Kidney (tissue), 14 donors: ENCODE measurements around the gene VAT1. TPM values are rescaled to one million over a fixed set of nuclear protein-coding genes. Genes with fewer than 3 reads are reported as not detected.

Experiments
- DNase-seq, 5 donors: peaks; one replicate each; pipeline ENCODE4 v3.0.0-alpha.2; 2013 to 2020
- FAIRE-seq: peaks from 2 replicates; lab custom pipeline; 2012; peaks lifted over from hg19 to GRCh38; lab: Jason Lieb, UNC
- H3K27ac ChIP-seq, 2 donors: one replicate each; pipeline ENCODE4 v1.7.0; 2013; ENCODE audit warnings: low read depth in 2 of 2, low read length in 2 of 2, inconsistent platforms in 1 of 2
- H3K27me3 ChIP-seq: one replicate; pipeline ENCODE4 v1.7.1; 2013; ENCODE audit warnings: low read length, inconsistent platforms; ENCODE audit not compliant: control insufficient read depth, insufficient read depth
- H3K36me3 ChIP-seq, 3 donors: one replicate each; pipeline versions ENCODE4 v1.7.0 to v1.7.1; 2013; ENCODE audit warnings: low read length in 3 of 3, control low read depth in 1 of 3, inconsistent platforms in 1 of 3; ENCODE audit not compliant: insufficient read depth in 3 of 3, control insufficient read depth in 2 of 3
- H3K4me1 ChIP-seq, 3 donors: one replicate each; pipeline versions ENCODE4 v1.7.0 to v1.7.1; 2013; ENCODE audit warnings: low read length in 3 of 3, inconsistent platforms in 1 of 3, low read depth in 1 of 3; ENCODE audit not compliant: control insufficient read depth in 2 of 3, insufficient read depth in 2 of 3
- H3K4me3 ChIP-seq, 3 donors: one replicate each; pipeline versions ENCODE4 v1.7.0 to v1.8.1; 2013; ENCODE audit warnings: low read length in 3 of 3, control low read depth in 1 of 3, inconsistent platforms in 1 of 3
- H3K9ac ChIP-seq, 3 donors: one replicate each; pipeline versions ENCODE4 v1.7.0 to v1.7.1; 2013; ENCODE audit warnings: low read length in 3 of 3, control low read depth in 1 of 3, inconsistent platforms in 1 of 3
- H3K9me3 ChIP-seq, 3 donors: one replicate each; pipeline versions ENCODE4 v1.7.0 to v1.7.1; 2013; ENCODE audit warnings: low read length in 3 of 3, control low read depth in 1 of 3, inconsistent platforms in 1 of 3; ENCODE audit not compliant: control insufficient read depth in 2 of 3, insufficient read depth in 1 of 3
- CTCF ChIP-seq: IDR thresholded peaks from 3 replicates; pipeline ENCODE4 v1.5.1; 2012; ENCODE audit warnings: mild to moderate bottlenecking, moderate library complexity, borderline replicate concordance; ENCODE audit not compliant: insufficient read depth; ENCODE audit errors: extremely low read depth
- intact Hi-C: fragments of 100-400 bp; cut with DNase I; formaldehyde crosslinking; loops from one replicate; pipeline ENCODE4 v1.11.1; 2022
- polyA plus RNA-seq: library from polyadenylated mRNA; stranded (reverse); fragments of 350-450 nt; fragmentation: Illumina TruSeq; extraction: RNeasy Lipid Tissue Mini Kit (QIAGEN cat#74804); gene quantifications from one replicate; pipeline ENCODE4 v1.2.3, GENCODE V29; 2014; ENCODE audit warnings: low read depth, low replicate concordance; ENCODE audit not compliant: insufficient read depth
- total RNA-seq: library from RNA; stranded (reverse); fragmentation: NEBNext Ultra II Directional; extraction: Animal tissue kit (Norgen Biotek cat#: 25700); gene quantifications from one replicate; pipeline ENCODE4 v1.2.1, GENCODE V29; 2021
- donor health status: control.
- donor health status: control.
- donor health status: control.
- donor health status: control.
- donor health status: control.
- donor health status: DM: yes; HTN: yes; CAD: no.
- donor health status: Normal renal cell carcinoma (clear cell type).

Gene VAT1
- total and polyA plus RNA-seq, 2 donors from 2014 or later = 119 to 133 TPM

DNA sequence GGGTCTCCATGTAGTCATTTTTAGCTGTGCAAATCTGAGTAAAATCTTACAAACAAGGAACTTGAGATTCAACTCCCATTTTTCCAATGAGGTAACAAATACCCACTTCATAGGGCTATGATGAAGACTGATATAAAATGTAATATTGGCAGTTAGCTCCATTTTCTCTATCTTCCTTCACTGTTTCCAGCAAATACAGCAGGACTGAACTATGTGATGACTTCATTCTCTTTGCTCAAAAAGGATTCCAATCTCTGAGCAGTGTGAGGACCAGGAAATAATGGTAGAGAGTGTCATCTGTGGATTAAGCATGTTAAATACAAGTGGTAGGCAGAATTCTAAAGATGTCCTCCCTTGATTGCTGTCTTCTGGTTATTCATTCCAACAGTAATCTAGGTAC is 21.1 kb upstream of the VAT1 start:
- Histone ChIP-seq H3K9me3 (no peaks in the 10 kb centered on the region), H3K27ac (no peak overlapping the region), H3K4me1 (no peaks in the 10 kb centered on the region), H3K4me3 (no peak overlapping the region), H3K27me3 (no peaks in the 10 kb centered on the region), H3K9ac (no peak overlapping the region), H3K36me3 (no peaks in the 10 kb centered on the region)
- FAIRE-seq = no peak
- DNase-seq = no peak
- TF ChIP-seq CTCF = no peak
- intact Hi-C loops = no loop called here

DNA sequence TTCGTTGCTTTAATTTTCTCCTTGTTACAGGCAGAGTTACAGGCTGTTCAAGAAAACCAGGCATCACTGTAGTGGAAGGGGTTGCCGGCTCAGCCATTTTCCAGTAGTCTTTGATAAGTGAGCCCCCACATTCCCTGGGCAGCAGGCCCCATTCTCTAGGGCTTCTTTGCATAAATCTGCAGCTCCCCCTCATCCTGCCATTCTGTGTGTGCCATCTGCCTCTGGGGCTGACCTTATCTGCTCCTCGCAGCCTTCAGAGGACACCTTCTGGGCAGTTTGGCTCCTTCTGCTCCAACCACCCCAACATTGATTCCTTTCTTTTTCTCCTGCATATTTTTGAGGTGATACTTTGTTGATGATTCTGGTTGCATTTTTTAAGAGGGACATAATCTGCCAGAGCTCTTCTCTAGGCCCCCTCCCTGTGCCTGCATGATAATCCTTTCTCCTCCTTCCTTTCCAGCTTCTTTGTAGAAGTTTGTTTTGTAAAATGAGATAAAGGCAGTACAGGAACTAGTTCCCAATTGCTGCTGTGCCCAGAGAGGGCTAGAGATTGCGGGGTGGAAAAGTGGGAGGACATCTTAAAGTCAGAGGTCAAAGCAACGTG is 19.9 kb upstream of the VAT1 start:
- no peaks in the 10 kb centered on the region for H3K9me3 ChIP-seq
- H3K27me3 ChIP-seq = no peaks in the 10 kb centered on the region
- no peaks in the 10 kb centered on the region for H3K36me3 ChIP-seq
- TF ChIP-seq CTCF = no peak
- FAIRE-seq (no peak), DNase-seq (no peak)
- no peaks in the 10 kb centered on the region for H3K4me1 ChIP-seq
- no peak overlapping the region for H3K4me3 ChIP-seq
- no peak overlapping the region for H3K27ac ChIP-seq
- H3K9ac ChIP-seq = no peak overlapping the region
- intact Hi-C loops = no loop called here

DNA sequence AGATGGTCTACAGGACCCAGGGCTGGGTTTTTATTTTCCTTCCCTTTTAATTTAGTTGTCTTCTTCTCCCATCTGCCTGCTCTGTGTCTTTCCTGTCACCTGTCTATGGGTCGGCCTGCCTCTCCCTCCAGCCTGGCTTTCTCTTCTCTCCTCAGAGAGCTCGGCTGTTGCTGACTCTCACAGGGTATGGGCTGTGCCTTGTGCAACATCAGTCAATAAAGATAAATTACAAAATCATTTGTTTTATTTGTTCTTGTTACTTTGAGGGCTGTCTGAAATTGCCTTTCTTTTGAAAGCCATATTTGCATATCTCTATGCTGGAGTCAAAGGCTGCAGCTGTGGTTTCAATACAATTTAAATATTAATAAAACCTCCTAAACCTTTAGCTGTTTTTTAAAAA is 18.5 kb upstream of the VAT1 start:
- intact Hi-C loops = no loop called here
- no peak overlapping the region for H3K4me3 ChIP-seq
- no peak overlapping the region for H3K9ac ChIP-seq
- no peaks in the 10 kb centered on the region for H3K9me3 ChIP-seq
- no peaks in the 10 kb centered on the region for H3K27me3 ChIP-seq
- TF ChIP-seq CTCF = no peak
- no peaks in the 10 kb centered on the region for H3K36me3 ChIP-seq
- no peaks in the 10 kb centered on the region for H3K4me1 ChIP-seq
- DNase-seq (no peak), FAIRE-seq (no peak)
- no peak overlapping the region for H3K27ac ChIP-seq

GRCh38 chr17:43039646-43040045 is 17.5 kb upstream of the VAT1 start:
- H3K27ac ChIP-seq = no peak overlapping the region
- FAIRE-seq (no peak), DNase-seq (no peak)
- H3K9ac ChIP-seq = no peak overlapping the region
- H3K36me3 ChIP-seq = no peaks in the 10 kb centered on the region
- no peaks in the 10 kb centered on the region for H3K27me3 ChIP-seq
- intact Hi-C loops = no loop called here
- H3K9me3 ChIP-seq = no peaks in the 10 kb centered on the region
- no peak for TF ChIP-seq CTCF
- H3K4me1 ChIP-seq = no peaks in the 10 kb centered on the region
- no peak overlapping the region for H3K4me3 ChIP-seq
